ENCODE data around the gene DNAH7.

DNA sequence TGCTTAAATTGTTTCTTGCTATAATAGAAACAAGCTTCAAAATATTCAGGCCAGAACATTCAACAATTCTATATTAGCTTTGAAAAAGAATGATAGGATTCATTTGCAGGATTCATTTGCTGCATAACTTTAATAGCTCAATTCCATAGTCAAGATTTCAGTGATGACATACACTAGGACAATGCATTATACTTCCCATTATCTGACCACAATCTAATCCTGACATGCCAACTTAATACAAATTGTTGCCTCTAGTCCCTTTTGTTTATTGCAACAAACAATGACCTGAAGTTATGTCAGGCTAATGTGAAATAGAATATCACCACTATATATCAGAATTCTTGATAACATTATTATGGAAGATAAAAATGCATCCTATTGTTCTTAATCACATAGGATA, 169.4 kb downstream of the DNAH7 start:
- no peak for TF ChIP-seq EP300 (IDR thresholded peaks at IDR 0.05)
- no peak for TF ChIP-seq CTCF (IDR thresholded peaks at IDR 0.05)
- TF ChIP-seq POLR2A (IDR thresholded peaks at IDR 0.05) = no peak
- TF ChIP-seq POLR2AphosphoS5 (IDR thresholded peaks at IDR 0.05) = no peak
